ENCODE results near the gene PCBD2. TPM values are rescaled to one million over a fixed set of nuclear protein-coding genes. Genes with fewer than 3 reads are reported as not detected.
A peak's percentile ranks its signal among the peaks of the same experiment; 100 is the strongest.

The PCBD2 gene
- total RNA-seq, 1 experiment from 2014 or later = 10.9 TPM

GRCh38 chr5:134905246-134905996, 490 bp downstream of the PCBD2 start:
- Histone ChIP-seq H4K20me1 (ENCODE audit: insufficient read depth) (no peaks in the 10 kb centered on the region), H3K4me1 (ENCODE audit: control insufficient read depth in 1 of 2, insufficient read depth in 2 of 2, low read length in 2 of 2) (peaks cover 16 to 33% of the 10 kb centered on the region in 2 experiments), H3K9me3 (ENCODE audit: control insufficient read depth in 1 of 2, insufficient read depth in 1 of 2, low read depth in 1 of 2, low read length in 2 of 2) (no peaks in the 10 kb centered on the region), H3K9ac (ENCODE audit: low read length) (peak overlapping the region; percentile 97), H3K27ac (ENCODE audit: low read depth, low read length) (peak overlapping the region; percentile 99), H2AFZ (ENCODE audit: low read depth, low read length, poor library complexity, severe bottlenecking) (no peak overlapping the region), H3K4me2 (ENCODE audit: low read length) (peak overlapping the region; percentile 96), H3K36me3 (ENCODE audit: control insufficient read depth in 1 of 2, insufficient read depth in 2 of 2, low read length in 2 of 2) (peaks cover 1 to 6% of the 10 kb centered on the region in 2 experiments; a peak in 2 of 4 replicates), H3K9me2 (ENCODE audit: insufficient read depth) (no peaks in the 10 kb centered on the region), H3K79me2 (ENCODE audit: insufficient read depth, low read length) (peaks cover 15% of the 10 kb centered on the region), H3K27me3 (ENCODE audit: insufficient read depth, low read length) (no peaks in the 10 kb centered on the region), H3K4me3 (replicated peaks in 1 of 2; ENCODE audit: low read depth in 1 of 2, low read length in 2 of 2) (peak overlapping the region; percentile 66 to 86)
- BruUV-seq (replicated peaks) = TSS peak; percentile 60
- ChIA-PET CTCF (interaction anchor here (0.9 to 3.2 kb wide), 17 partner anchors 10 to 428 kb away, joined by 3 to 22 read pairs (median 3); partner anchors contain the start of genes C5orf24, CAMLG, PITX1 and TXNDC15), RAD21 (ENCODE audit: low non-redundant PET in 1 of 2, low total read pairs in 2 of 2, uncharacterized antibody in 2 of 2, unreplicated experiment in 2 of 2) (interaction anchor here in 1 of 2 experiments (0.6 to 1.0 kb wide), 3 partner anchors 129 to 170 kb away, joined by 3 read pairs; partner anchors contain the start of gene CAMLG), POLR2A (interaction anchor here (0.8 to 2.1 kb wide), 9 partner anchors 31 to 358 kb away, joined by 3 to 7 read pairs (median 4); partner anchors contain the start of genes CAMLG, DDX46 and TXNDC15)
- ATAC-seq (peak; percentile 48), DNase-seq (ENCODE audit: low read depth, low spot score) (peak; percentile 56)
- no peak for TF ChIP-seq CBX3 (IDR thresholded peaks at IDR 0.05; ENCODE audit: low read depth)
- TF ChIP-seq SIN3A (IDR thresholded peaks at IDR 0.05; ENCODE audit: low read depth) = no peak
- no peak for TF ChIP-seq RAD21 (IDR thresholded peaks at IDR 0.05; ENCODE audit: low read depth)
- TF ChIP-seq CEBPB (IDR thresholded peaks at IDR 0.05; ENCODE audit: low read depth) = no peak
- TF ChIP-seq ZBTB33 (IDR thresholded peaks at IDR 0.05; ENCODE audit: extremely low read depth, insufficient replicate concordance, low read length) = no peak
- TF ChIP-seq POLR2A (IDR thresholded peaks at IDR 0.05; ENCODE audit: borderline replicate concordance, extremely low read depth, insufficient read depth, insufficient read length) = peak; percentile 13
- peak in 2 of 3 experiments; percentile 53 to 74; a peak in 4 of 6 replicates for TF ChIP-seq CTCF (IDR thresholded peaks at IDR 0.05 in 2 of 3, conservative IDR thresholded peaks at IDR 0.05 in 1 of 3; ENCODE audit: borderline replicate concordance in 1 of 3, insufficient read depth in 1 of 3, low read depth in 2 of 3, low read length in 2 of 3)
- TF ChIP-seq YY1 (IDR thresholded peaks at IDR 0.05; ENCODE audit: extremely low read depth, insufficient replicate concordance, low read depth, low read length) = no peak
- no peak for TF ChIP-seq JUND (IDR thresholded peaks at IDR 0.05)
- TF ChIP-seq FOSL1 (IDR thresholded peaks at IDR 0.05; ENCODE audit: low read depth) = no peak
- peak; percentile 48; the same call in 1 of the 2 replicates for TF ChIP-seq ZFX (IDR thresholded peaks at IDR 0.05)
- no peak for TF ChIP-seq EZH2 (IDR thresholded peaks at IDR 0.05)
- no peak for TF ChIP-seq EZH2phosphoT487 (IDR thresholded peaks at IDR 0.05; ENCODE audit: borderline replicate concordance)
- no peak for TF ChIP-seq TCF7L2 (IDR thresholded peaks at IDR 0.05; ENCODE audit: borderline replicate concordance, extremely low read depth, insufficient read depth, insufficient read length)
- no peak for TF ChIP-seq SP1 (IDR thresholded peaks at IDR 0.05; ENCODE audit: low read depth)
- peak; percentile 12; the same call in 1 of the 2 replicates for TF ChIP-seq POLR2AphosphoS5 (IDR thresholded peaks at IDR 0.05; ENCODE audit: low read depth, low read length)
- intact Hi-C loops (cut with micrococcal nuclease) = loop anchor here (1.0 to 10.0 kb wide), 6 partner anchors 31 to 601 kb away; partner anchors contain the start of genes CAMLG and TXNDC15

Data from HCT116 (cell line).